OCI-LY1 (cell line): ENCODE results near the gene IL22RA2.

ENCODE experiments used
- CTCF ChIP-seq: fragments of 200-600 bp; sonication (generic), shearing (Covaris generic); IDR thresholded peaks from 2 replicates; pipeline ENCODE4 v1.5.1; 2017; ENCODE audit warnings: mild to moderate bottlenecking, antibody characterized with exemption, low read length, moderate library complexity, mixed read lengths
- EZH2 ChIP-seq: fragments of 200-600 bp; sonication (generic), shearing (Covaris generic); IDR thresholded peaks from 2 replicates; pipeline ENCODE4 v1.8.0; 2017; ENCODE audit warnings: borderline replicate concordance, mixed run types, mild to moderate bottlenecking, antibody characterized with exemption, low read length, moderate library complexity, mixed read lengths

- TF ChIP-seq CTCF, result no peak
- no peak for TF ChIP-seq EZH2
These were observed 3.0 kb downstream of the IL22RA2 start for GRCh38 chr6:137170266-137171052.
